DMS53 treated with DMSO at 0.1 percent for 48 hours (cell line): Measurements from ENCODE around the gene COA3.

Source experiments
- DNase-seq: peaks from one replicate; lab custom pipeline; 2025; ENCODE audit not compliant: unreplicated experiment; lab: John Stamatoyannopoulos, UW

Gene COA3

GRCh38 chr17:42798383-42799380, at the start of gene COA3, which contains the start of gene CNTD1:
COA3 (minus strand) TSS chr17:42798704; CDS start chr17:42798681, 23 bp downstream.
CNTD1 (plus strand) TSS chr17:42798861; CDS start chr17:42799068, 207 bp downstream.
- DNase-seq: peak; percentile 82

GRCh38 chr17:42848093-42848492, 49.6 kb upstream of the COA3 start:
- DNase-seq: no peak

DNA sequence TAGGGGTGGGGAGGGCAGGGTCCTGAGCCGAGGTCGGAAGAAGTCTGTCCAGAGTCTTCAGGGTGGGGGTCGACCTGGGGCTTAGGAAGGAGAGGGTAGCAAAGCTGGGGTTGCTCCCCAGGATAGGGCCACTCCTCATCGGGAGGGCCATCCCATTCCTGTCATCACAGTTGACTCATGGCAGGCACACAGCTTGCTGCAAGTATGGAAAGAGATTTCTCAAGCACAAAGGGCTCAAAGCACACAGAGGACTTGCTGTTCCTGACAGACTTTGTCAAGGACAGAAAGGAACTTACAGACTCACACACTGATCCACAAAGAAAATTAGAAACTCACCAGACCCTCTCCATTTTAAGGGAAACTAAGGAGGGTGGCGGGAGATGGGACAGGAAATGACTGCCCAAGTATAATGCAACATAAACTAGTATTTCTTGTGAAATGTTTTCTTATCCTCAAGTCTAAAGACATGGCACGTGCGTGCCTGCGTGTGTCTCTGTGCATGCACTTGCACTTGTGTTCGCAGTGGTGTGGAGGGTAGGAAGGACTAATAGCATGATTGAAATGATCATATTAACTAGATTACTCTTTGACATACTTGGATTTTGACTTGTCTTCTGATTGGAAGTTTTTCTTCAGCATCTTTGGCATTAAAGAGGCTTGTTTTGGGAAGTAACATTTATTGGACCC, 48.2 kb upstream of the COA3 start:
- no peak for DNase-seq

- DNase-seq: no peak
These were observed 47.6 kb upstream of the COA3 start for GRCh38 chr17:42845918-42846593.

GRCh38 chr17:42845556-42845917, 47.0 kb upstream of the COA3 start:
- DNase-seq: no peak

GRCh38 chr17:42844761-42845555, 46.5 kb upstream of the COA3 start:
- DNase-seq: no peak

DNA sequence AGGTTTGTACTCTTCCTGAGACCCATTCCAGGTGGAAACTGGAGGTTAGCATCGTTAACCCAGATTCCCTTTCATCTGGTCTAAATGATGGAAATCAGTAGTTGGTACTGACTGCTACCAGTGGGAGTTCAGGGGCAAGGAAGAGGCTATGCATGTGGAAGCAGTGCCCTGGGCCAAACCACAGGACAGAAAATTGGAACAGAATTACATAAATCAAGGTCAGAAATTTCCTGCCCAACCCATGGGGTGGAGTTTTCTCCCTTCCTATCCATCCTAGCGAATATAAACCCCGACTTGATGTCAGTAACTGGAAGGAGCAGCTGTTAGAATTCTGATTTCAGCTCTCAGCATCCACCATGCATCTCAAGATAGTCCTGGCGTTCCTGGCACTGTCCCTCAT, 45.8 kb upstream of the COA3 start, which contains the start of gene AOC2:
Gene AOC2, plus strand, starts transcription at position 310 of the 400 bp plus-strand sequence. Its CDS starts 47 bp downstream, at position 357.
- no peak for DNase-seq

- peak; percentile 83 for DNase-seq
These were observed 44.9 kb upstream of the COA3 start for GRCh38 chr17:42843358-42843934.

DNA sequence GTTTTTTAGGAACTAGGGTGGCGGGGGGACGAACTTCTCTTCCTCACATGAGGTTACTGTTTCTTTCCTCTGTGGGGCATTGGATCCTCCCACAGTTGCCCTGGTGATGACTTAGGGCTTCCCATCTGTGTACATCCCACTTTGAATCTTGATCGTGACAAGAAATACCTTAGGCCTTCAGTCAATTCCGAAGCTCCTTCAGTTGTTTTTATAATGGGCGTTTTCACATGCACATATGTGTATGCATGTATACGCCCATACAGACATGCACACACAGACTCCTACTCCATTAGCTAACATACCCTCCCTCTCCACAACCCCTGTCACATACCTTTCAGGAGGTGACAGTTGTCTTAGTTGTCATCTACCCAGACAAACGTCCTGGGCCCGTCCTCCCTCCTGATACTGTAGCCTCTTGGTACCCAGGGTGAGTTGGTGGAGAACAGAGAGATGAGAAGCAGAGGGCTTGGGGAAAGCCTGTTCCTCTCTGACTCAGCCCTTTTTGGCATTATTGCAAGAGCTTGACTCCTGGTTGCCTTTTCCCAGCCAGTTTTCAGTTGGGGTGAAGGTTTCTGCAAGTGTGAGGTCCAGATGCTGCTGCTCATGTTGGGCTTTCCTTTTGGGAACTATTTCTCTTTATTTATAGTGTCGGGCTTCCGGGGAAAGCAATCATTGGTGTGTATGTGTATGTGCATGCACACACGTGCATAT, 43.6 kb upstream of the COA3 start:
- DNase-seq: no peak

- no peak for DNase-seq
These were observed 37.2 kb upstream of the COA3 start for GRCh38 chr17:42835732-42836131.

GRCh38 chr17:42833767-42834422, 35.4 kb upstream of the COA3 start:
- no peak for DNase-seq

DNA sequence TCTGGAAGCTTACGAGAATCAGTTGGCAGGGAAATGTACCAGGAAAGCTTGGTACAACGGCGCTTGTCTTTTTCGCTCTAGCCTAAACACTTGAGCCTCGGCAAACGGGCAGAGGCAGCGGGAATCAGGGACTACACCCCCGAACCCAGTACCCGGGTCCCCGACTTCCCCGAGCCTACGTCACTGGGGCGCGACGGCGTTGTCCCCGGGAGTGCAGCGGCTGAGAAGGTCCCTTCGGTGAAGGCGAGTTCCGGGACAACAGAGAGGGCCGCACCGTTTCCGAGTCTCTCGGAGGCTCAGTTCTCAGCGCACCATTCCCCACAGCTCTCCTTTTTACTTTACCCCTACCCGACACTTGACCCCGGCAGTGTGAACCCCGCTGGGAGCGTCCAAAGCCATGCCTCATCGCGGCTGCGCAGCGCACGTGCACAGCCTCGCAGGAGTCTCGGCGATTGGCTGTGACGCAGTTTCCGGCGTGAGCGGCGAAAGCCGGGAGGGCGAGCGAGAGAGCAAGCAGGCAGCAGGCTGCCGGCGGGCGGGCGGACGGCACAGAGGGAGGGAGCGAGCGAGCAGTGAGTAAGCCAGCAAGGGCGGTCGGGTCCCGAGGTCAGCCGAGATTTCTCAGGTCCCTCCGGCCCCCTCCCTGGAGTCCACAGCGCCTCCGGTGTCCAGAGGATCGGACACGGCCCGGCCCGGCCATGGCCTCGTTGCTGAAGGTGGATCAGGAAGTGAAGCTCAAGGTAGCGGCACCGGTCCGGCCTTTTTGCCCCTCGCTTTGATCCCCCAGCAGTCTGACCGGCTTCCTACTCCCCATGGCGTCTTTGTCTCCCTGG, 34.6 kb upstream of the COA3 start, which contains the start of gene PSME3:
Gene PSME3, plus strand, starts transcription at position 464 of the 833 bp plus-strand sequence. Its CDS starts 235 bp downstream, at position 699.
- peak; percentile 84 for DNase-seq

DNA sequence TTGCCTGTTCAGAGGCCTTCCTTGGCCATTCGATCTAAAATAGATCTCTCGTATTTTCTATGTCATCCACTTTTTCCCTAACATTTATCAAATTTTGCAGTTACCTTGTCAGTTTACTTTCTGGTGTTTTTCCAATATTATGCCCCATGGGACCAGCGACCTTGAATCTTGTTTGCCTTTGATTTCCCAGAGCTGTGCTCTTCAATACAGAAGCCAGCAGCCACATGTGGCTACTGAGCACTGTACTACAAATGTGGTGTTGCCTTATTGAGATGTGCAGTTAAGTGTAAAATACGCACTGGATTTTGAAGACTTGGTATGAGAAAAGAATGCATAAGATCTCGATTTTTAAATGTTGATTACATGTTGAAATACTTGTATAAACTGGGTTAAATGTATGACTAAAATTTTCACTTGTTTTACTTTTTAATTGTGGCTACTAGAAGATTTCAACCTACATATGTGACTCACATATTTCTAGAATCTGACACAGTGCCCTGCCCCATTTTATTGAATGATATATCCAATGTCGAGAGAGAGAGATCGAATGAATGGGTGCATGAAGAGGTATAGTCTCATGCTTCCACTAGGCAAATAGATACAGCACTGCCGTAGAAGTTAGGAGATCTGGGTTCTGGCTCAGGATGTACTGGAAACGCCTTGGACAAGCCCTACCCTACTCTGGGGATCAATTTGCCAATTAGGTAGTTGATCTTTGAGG, 33.9 kb upstream of the COA3 start:
- no peak for DNase-seq

DNA sequence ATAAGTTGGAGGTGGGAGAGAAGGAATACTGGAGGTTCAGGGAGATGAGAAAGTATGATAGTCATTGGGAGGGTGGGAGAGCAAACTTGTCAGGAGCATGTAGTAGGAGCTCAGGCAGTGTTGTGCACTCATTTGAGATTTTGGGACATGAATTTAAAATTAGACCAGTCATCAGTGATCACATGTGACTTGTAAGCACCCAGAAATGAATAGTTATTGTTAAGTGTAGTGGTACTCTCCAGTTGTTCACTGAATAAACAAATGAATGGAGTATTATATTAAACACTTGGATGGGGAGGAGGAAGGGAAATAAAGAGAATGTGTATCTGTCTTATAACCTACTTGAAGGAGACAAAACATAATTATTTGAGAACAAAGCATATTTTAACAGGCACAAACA, 32.5 kb upstream of the COA3 start:
- DNase-seq: no peak

DNA sequence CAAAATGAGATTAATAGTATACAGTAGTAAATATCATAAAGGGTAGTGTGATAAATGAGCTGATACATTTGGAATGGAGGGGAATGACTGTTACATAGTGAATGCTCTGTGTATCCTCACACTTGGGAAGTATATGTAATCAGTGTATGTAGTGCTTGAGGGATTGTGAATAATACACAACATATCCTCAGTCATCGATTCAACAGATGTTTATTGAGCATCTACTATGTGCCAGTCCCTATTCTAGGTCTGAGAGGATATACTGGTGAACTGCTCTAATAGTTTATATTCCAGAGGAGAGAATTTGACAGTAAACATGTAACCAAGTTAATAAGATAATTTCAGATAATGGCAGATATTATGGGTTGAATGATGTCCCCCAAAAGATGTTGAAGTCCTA, 29.0 kb upstream of the COA3 start:
- DNase-seq: no peak

- no peak for DNase-seq
These were observed 22.7 kb upstream of the COA3 start for GRCh38 chr17:42821176-42821575.

DNA sequence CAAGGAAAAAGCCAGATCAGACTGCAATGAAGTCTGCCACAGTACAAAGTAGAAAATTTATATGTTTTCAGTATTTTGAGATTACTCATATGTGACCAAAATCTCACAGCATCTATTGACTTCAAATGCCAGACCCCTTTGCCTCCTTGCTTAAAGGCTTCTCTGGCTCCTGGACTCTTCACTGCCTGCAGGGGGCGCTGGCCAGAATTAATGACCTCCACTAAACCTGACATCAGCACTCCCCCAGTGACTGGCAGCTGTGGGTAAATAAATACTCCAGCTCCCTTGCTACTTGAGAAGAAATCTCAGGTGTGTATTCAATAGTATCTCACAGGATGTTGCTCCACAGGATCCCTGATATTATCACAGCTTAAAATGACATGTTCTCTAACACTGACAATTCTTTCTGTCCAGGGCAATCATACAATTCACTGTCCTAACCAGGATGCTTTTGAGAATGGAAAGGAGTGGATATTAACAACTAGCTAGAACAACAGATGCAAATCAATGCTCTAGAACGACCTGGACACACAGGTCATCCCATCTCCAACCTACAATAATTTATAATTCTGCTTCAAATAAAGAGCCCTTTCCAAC, 21.5 kb upstream of the COA3 start:
- peak; percentile 72 for DNase-seq
